ENCODE measurements around the gene P4HA2.

- TF ChIP-seq EED (CRISPR knock-in tag; IDR thresholded peaks at IDR 0.05): no peak
- TF ChIP-seq ZFP37 (CRISPR knock-in tag; IDR thresholded peaks at IDR 0.05; ENCODE audit: borderline replicate concordance): no peak
- no peak for TF ChIP-seq ZNF605 (CRISPR knock-in tag; IDR thresholded peaks at IDR 0.05)
- no peak for TF ChIP-seq ZNF703 (CRISPR knock-in tag; IDR thresholded peaks at IDR 0.05; ENCODE audit: borderline replicate concordance)
- TF ChIP-seq ZNF335 (CRISPR knock-in tag; IDR thresholded peaks at IDR 0.05): no peak
- no peak for TF ChIP-seq ZNF225 (CRISPR knock-in tag; IDR thresholded peaks at IDR 0.05)
- TF ChIP-seq CTCF (CRISPR knock-in tag; IDR thresholded peaks at IDR 0.05): no peak
- no peak for TF ChIP-seq FOXP1 (IDR thresholded peaks at IDR 0.05)
- no peak for TF ChIP-seq FOXP1 (CRISPR knock-in tag; IDR thresholded peaks at IDR 0.05)
- TF ChIP-seq BCLAF1 (IDR thresholded peaks at IDR 0.05): no peak
These were observed 46.6 kb upstream of the P4HA2 start for GRCh38 chr5:132274050-132274792.
